Kidney (tissue), 14 donors: Measurements from ENCODE around the gene THADA. TPM values are rescaled to one million over a fixed set of nuclear protein-coding genes. Genes with fewer than 3 reads are reported as not detected.

Experiments
- DNase-seq, 5 donors: peaks; one replicate each; pipeline ENCODE4 v3.0.0-alpha.2; 2013 to 2020
- FAIRE-seq: peaks from 2 replicates; lab custom pipeline; 2012; peaks lifted over from hg19 to GRCh38; lab: Jason Lieb, UNC
- H3K27ac ChIP-seq, 2 donors: one replicate each; pipeline ENCODE4 v1.7.0; 2013; ENCODE audit warnings: low read depth in 2 of 2, low read length in 2 of 2, inconsistent platforms in 1 of 2
- H3K27me3 ChIP-seq: one replicate; pipeline ENCODE4 v1.7.1; 2013; ENCODE audit warnings: low read length, inconsistent platforms; ENCODE audit not compliant: control insufficient read depth, insufficient read depth
- H3K36me3 ChIP-seq, 3 donors: one replicate each; pipeline versions ENCODE4 v1.7.0 to v1.7.1; 2013; ENCODE audit warnings: low read length in 3 of 3, control low read depth in 1 of 3, inconsistent platforms in 1 of 3; ENCODE audit not compliant: insufficient read depth in 3 of 3, control insufficient read depth in 2 of 3
- H3K4me1 ChIP-seq, 3 donors: one replicate each; pipeline versions ENCODE4 v1.7.0 to v1.7.1; 2013; ENCODE audit warnings: low read length in 3 of 3, inconsistent platforms in 1 of 3, low read depth in 1 of 3; ENCODE audit not compliant: control insufficient read depth in 2 of 3, insufficient read depth in 2 of 3
- H3K4me3 ChIP-seq, 3 donors: one replicate each; pipeline versions ENCODE4 v1.7.0 to v1.8.1; 2013; ENCODE audit warnings: low read length in 3 of 3, control low read depth in 1 of 3, inconsistent platforms in 1 of 3
- H3K9ac ChIP-seq, 3 donors: one replicate each; pipeline versions ENCODE4 v1.7.0 to v1.7.1; 2013; ENCODE audit warnings: low read length in 3 of 3, control low read depth in 1 of 3, inconsistent platforms in 1 of 3
- H3K9me3 ChIP-seq, 3 donors: one replicate each; pipeline versions ENCODE4 v1.7.0 to v1.7.1; 2013; ENCODE audit warnings: low read length in 3 of 3, control low read depth in 1 of 3, inconsistent platforms in 1 of 3; ENCODE audit not compliant: control insufficient read depth in 2 of 3, insufficient read depth in 1 of 3
- CTCF ChIP-seq: IDR thresholded peaks from 3 replicates; pipeline ENCODE4 v1.5.1; 2012; ENCODE audit warnings: mild to moderate bottlenecking, moderate library complexity, borderline replicate concordance; ENCODE audit not compliant: insufficient read depth; ENCODE audit errors: extremely low read depth
- intact Hi-C: fragments of 100-400 bp; cut with DNase I; formaldehyde crosslinking; loops from one replicate; pipeline ENCODE4 v1.11.1; 2022
- polyA plus RNA-seq: library from polyadenylated mRNA; stranded (reverse); fragments of 350-450 nt; fragmentation: Illumina TruSeq; extraction: RNeasy Lipid Tissue Mini Kit (QIAGEN cat#74804); gene quantifications from one replicate; pipeline ENCODE4 v1.2.3, GENCODE V29; 2014; ENCODE audit warnings: low read depth, low replicate concordance; ENCODE audit not compliant: insufficient read depth
- total RNA-seq: library from RNA; stranded (reverse); fragmentation: NEBNext Ultra II Directional; extraction: Animal tissue kit (Norgen Biotek cat#: 25700); gene quantifications from one replicate; pipeline ENCODE4 v1.2.1, GENCODE V29; 2021
- donor health status: control.
- donor health status: control.
- donor health status: control.
- donor health status: control.
- donor health status: control.
- donor health status: DM: yes; HTN: yes; CAD: no.
- donor health status: Normal renal cell carcinoma (clear cell type).

The THADA gene
- total and polyA plus RNA-seq, 2 donors from 2014 or later: 21.4 to 45.1 TPM

GRCh38 chr2:43419243-43419642 is 176.6 kb downstream of the THADA start:
- no peak for TF ChIP-seq CTCF
- H3K4me1 ChIP-seq: peaks cover 17 to 19% (median 19%) of the 10 kb centered on the region in 3 donors
- no peak overlapping the region for H3K9ac ChIP-seq
- no peaks in the 10 kb centered on the region for H3K9me3 ChIP-seq
- H3K27ac ChIP-seq: no peak overlapping the region
- intact Hi-C loops: no loop called here
- DNase-seq: no peak
- no peak overlapping the region for H3K4me3 ChIP-seq
- H3K36me3 ChIP-seq: no peaks in the 10 kb centered on the region
- FAIRE-seq: no peak
- no peaks in the 10 kb centered on the region for H3K27me3 ChIP-seq

GRCh38 chr2:43418680-43419079 is 177.2 kb downstream of the THADA start:
- intact Hi-C loops: no loop called here
- H3K4me1 ChIP-seq: peaks cover 16 to 23% (median 19%) of the 10 kb centered on the region in 3 donors
- DNase-seq: no peak
- H3K9ac ChIP-seq: no peak overlapping the region
- H3K36me3 ChIP-seq: no peaks in the 10 kb centered on the region
- no peak for TF ChIP-seq CTCF
- no peak for FAIRE-seq
- no peaks in the 10 kb centered on the region for H3K27me3 ChIP-seq
- no peak overlapping the region for H3K4me3 ChIP-seq
- no peak overlapping the region for H3K27ac ChIP-seq
- H3K9me3 ChIP-seq: no peaks in the 10 kb centered on the region

GRCh38 chr2:43417300-43417699 is 178.5 kb downstream of the THADA start:
- no peaks in the 10 kb centered on the region for H3K27me3 ChIP-seq
- FAIRE-seq (no peak), DNase-seq (no peak)
- H3K9me3 ChIP-seq: no peaks in the 10 kb centered on the region
- H3K9ac ChIP-seq: no peak overlapping the region
- no peak overlapping the region for H3K27ac ChIP-seq
- H3K4me3 ChIP-seq: no peak overlapping the region
- peaks cover 16 to 23% (median 19%) of the 10 kb centered on the region in 3 donors for H3K4me1 ChIP-seq
- intact Hi-C loops: no loop called here
- TF ChIP-seq CTCF: no peak
- H3K36me3 ChIP-seq: no peaks in the 10 kb centered on the region

GRCh38 chr2:43415592-43415991 is 180.2 kb downstream of the THADA start:
- Histone ChIP-seq H3K9ac (no peak overlapping the region), H3K4me3 (no peak overlapping the region), H3K4me1 (peaks cover 16 to 30% (median 19%) of the 10 kb centered on the region in 3 donors), H3K27ac (peak overlapping the region; percentile 59 to 68), H3K9me3 (no peaks in the 10 kb centered on the region), H3K36me3 (no peaks in the 10 kb centered on the region), H3K27me3 (no peaks in the 10 kb centered on the region)
- FAIRE-seq: no peak
- peak in 1 of 5 donors; percentile 55 for DNase-seq
- no peak for TF ChIP-seq CTCF
- intact Hi-C loops: no loop called here
